ENCODE measurements around the gene MAGI2.
A peak's percentile ranks its signal among the peaks of the same experiment; 100 is the strongest.

The MAGI2 gene

GRCh38 chr7:78191475-78192079 lies 1261.9 kb downstream of the MAGI2 start:
- no peak for DNase-seq

GRCh38 chr7:78189762-78190161 lies 1263.7 kb downstream of the MAGI2 start:
- DNase-seq, result peak; percentile 39

DNA sequence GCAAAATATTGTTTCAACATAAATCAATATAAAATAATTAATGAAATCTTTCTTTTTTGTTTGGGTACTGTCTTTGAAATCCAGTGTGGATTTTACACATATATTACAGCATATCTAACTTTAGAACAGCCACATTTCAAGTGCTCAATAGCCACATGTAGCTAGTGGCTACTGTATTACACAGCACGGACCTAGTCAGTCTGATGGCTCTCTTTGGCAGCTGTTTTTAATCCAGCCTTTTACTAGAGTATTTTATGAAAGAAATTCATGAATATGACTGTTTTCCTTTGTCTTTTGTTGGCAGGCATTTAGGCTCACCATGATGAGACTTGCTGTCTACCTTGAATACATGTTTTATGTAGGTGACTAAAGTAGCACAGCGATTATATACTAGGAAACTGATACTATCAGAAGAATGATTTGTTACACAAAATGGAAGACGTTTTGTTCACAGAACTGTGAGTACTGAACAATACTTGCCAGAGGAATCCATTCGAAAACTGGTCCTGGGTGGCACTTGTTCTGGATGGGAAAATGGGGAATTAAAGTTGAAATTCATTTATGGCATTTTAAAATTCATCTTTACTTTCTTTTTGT lies 1268.2 kb downstream of the MAGI2 start:
- DNase-seq, result no peak

- no peak for DNase-seq
Measured at GRCh38 chr7:78184299-78184698, 1269.2 kb downstream of the MAGI2 start.

GRCh38 chr7:78179827-78180477 lies 1273.5 kb downstream of the MAGI2 start:
- DNase-seq, result no peak

DNA sequence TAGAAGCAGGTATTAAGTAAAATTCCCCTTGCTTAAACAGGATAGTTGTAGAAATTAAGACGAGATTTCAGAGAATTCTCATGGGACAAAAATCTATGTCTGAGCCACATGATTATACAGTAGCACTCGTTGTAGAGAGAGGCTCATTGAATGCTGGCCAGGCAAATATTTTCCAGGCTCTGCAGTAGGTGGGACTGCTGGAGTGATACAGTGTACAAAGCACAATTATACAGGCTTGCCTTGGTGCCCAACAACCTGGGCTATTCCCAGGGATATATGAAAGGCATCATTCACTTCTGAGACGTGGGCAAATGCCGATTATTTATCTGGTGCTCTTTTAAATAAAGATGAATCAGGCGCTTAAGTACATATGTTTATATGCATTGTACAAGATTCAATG lies 1274.3 kb downstream of the MAGI2 start:
- DNase-seq, result no peak

DNA sequence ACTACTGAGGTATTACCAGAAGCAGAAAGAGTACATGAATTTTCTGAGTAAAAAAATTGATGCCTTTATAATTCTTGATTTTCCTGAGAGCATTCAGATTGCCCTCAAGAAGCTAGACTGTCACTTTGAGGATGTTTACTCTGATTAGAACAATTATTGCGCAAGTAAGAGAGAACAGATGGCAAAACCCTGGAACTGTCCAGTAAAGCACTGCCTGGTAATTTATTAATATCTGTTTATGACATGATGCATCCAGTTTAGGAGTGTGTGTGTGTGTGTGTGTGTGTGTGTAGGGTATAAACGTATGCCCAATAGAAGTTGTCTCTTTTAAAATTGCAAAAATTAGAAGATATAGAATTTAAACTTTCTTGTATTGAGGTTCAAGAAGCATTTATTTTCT lies 1275.1 kb downstream of the MAGI2 start:
- peak; percentile 57 for DNase-seq

DNA sequence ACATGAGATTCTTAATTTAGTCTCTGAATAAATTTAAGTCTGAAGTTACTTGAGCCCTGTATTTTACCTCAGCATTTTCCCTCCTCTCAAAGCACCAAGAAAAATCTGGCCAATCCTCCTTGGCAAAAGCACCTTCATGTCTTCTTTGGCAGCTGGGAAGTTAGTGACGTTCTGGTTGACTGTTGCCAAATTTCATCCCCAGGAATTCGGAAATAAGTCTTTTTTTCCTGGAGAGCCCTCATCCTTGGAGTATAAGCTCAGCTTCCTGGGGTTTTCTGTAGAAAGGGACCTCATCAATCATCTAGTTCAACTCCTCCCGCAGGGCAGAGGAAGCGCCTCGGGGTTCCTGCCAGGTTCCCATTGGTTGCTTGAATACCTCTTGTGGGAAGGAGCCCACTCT lies 1277.3 kb downstream of the MAGI2 start:
- no peak for DNase-seq

- DNase-seq, result no peak
Measured at GRCh38 chr7:78175330-78176100, 1278.0 kb downstream of the MAGI2 start.

- no peak for DNase-seq
Measured at GRCh38 chr7:78173666-78174065, 1279.8 kb downstream of the MAGI2 start.

GRCh38 chr7:78172933-78173591 lies 1280.4 kb downstream of the MAGI2 start:
- no peak for DNase-seq

GRCh38 chr7:78172267-78172757 lies 1281.2 kb downstream of the MAGI2 start:
- DNase-seq, result no peak

DNA sequence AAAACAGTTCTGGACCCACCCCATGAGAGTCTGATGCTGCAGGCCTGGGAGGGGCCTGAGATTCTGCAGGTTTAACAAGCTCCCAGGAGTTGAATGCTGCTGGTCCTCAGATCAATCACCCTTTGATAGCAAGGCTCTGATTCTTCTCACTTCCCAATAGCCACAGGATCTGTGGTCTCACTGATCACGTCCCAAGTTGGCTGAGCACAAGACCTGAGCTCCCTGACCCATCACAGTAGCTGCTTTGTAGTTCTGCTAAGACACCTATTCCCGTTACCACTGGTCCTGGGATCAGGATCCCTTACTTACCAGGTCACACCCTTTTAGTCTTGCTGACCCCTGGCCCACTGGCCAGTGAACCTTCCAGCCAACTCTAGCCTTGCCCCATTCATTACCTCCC lies 1282.1 kb downstream of the MAGI2 start:
- DNase-seq, result no peak

DNA sequence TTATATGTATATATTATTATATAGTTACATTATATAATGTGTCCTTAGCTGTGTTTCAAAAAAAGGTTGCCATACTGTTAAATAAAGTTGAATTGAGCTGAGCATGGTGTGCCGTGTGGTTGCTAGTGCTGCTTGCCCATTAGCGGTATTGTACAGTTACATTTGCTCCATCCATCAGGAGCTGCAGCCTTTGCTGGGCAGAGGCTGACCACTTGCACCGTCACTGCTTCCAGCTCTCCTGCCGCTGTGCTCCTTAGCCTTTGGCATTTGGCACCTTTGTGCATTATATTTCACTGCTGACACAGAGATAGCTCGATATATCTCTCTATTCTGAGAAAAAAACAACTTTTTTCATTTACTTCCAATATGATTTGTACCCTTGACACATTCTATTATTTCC lies 1282.7 kb downstream of the MAGI2 start:
- no peak for DNase-seq

- DNase-seq, result no peak
Measured at GRCh38 chr7:78169992-78170391, 1283.5 kb downstream of the MAGI2 start.

DNA sequence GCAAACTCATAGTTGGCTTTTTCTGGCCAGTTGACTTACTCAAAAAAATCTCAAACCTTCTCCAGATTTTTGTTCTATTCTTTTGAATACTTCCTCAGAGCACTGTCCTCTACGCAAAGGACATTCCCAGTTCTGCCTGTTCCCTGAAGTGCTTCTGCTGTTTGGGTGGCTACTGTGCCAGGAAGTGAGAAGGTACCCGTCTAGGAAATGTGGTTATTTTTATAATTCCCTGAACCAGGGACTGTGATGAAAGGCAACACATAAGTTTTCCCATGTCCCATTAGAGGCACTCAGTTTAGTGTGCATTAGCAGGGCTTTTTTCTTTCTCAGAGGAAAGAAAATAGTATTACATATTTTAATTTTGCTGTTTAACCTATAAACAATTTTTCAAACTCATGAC lies 1284.6 kb downstream of the MAGI2 start:
- no peak for DNase-seq

DNA sequence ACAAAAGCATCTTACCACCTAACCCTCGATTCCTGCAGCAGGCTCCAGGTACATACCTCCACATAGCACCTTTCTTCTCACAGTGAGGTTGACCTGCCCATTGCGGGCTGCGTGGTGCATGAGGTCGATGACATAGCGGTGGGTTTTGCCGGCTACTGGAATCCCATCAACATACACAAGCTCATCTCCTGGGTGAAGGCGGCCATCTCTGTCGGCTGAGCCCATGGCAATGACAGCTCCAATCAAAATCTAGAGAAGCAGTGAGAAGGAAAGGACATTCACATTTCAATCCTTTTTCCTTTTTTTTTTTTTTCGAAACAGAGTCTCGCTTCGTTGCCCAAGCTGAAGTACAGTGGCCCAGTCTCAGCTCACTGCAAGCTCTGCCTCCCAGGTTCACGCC lies 1285.6 kb downstream of the MAGI2 start:
- no peak for DNase-seq

DNA sequence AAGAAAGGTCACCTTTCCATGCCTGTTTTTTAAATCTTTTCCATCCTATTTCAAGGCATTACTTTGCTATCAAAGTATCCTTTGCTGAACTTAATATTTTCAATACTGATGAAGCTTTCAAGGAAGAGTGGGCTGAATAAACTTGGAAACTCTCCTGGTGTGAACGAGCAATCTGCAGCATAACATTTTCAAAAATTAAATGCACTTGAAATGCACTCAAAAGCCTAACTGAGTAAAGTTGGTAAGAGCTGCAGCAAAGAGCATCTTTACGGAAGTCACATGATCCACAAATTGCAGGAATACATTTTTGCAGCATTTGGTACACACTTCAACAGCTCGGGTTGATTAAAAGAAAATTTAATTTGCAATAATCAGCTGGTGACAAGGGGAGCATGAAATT lies 1287.6 kb downstream of the MAGI2 start:
- DNase-seq, result no peak

DNA sequence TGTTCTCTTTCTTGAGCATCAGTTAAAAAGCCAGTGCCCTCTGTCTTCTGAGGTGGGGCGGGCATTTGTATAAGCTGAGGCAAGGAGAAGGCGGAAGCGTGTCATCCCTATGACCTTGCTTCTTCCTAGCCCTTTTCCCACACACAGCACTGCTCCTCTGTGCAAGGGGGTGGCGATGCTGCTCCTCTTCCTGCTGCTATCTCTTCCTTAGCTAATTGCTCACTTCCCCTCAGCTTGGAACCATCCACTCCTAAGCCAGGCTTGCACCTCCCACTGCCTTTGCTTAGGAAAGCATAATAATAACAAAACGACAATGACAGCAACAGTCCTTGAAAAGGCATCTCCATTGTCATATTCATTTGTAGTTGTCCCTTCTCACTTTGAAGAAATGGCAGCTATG lies 1288.0 kb downstream of the MAGI2 start:
- DNase-seq, result no peak

- no peak for DNase-seq
Measured at GRCh38 chr7:78164459-78164858, 1289.0 kb downstream of the MAGI2 start.

DNA sequence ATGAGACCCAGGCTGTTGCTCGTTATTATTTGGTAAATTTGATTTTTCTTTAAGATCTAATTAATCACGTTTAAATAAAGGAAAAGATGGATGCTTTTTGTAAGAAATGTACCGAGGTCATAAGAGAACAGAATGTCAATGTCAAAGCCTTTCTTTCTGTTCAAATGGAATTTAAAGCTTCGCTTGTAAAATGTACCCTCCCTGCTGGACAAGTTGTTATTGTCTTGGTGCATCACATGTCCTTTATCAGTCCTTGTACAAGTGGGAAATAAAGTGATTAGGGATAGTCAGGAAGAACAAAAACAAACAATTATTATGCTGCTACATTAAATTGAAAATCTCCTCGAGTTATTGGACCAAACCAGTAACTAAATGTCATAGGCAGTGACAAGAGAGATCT lies 1291.7 kb downstream of the MAGI2 start:
- DNase-seq, result no peak

DNA sequence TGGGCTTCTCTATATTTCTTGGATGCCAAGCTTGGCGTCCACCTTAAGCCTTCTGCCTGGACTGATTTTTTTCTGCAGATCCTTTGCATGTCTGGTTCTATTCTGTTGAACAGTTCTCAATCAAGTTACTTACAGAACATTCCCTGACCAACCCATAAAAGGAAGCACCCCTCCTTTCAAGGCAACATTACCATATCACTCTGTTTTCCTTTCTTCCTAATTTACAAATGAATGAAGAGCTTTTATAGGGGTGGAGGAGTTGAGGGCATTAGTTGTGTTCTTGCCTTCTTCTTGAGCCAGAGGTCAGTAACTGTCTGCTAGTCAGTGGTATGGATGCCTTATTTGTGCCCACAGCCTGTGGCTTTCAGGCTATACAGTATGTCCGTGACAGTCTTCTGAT lies 1293.9 kb downstream of the MAGI2 start:
- DNase-seq, result no peak

DNA sequence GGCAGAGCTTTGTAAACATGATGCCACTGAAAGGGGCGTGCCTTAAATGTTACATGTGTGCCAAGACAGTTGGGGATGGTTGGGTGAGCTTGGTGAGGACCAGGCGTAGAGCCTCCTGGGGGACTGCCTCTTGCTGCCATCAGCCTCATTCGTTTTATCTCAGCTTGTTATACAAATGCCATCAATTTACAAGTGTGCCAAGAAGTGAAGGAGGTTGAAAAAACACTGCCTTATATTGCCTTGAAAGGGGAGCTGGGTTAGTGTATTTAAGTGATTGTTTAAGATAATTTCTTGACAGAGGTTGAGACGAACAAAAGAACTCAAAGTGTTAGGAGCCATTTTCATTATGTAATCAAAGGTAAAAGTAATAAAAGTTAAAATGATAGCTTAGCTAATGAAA lies 1300.2 kb downstream of the MAGI2 start:
- DNase-seq, result no peak
